Neural cell (in vitro differentiated cells): ENCODE measurements around the gene GADD45A.

Source experiments
- MXI1 ChIP-seq: fragments of 450-650 bp; conservative IDR thresholded peaks from 2 replicates; pipeline ENCODE4 v1.6.1; 2014; ENCODE audit warnings: antibody characterized with exemption, mild to moderate bottlenecking; ENCODE audit not compliant: poor library complexity, severe bottlenecking
- TAF1 ChIP-seq: IDR thresholded peaks from 2 replicates; pipeline ENCODE4 v1.6.1; 2012; ENCODE audit warnings: low read depth
- TF ChIP-seq, protein P1 (sequence below): fragments of 450-650 bp; IDR thresholded peaks from 2 replicates; pipeline ENCODE4 v1.5.1; 2014; ENCODE audit warnings: antibody characterized with exemption, mild to moderate bottlenecking, moderate library complexity; ENCODE audit not compliant: poor library complexity, severe bottlenecking

DNA sequence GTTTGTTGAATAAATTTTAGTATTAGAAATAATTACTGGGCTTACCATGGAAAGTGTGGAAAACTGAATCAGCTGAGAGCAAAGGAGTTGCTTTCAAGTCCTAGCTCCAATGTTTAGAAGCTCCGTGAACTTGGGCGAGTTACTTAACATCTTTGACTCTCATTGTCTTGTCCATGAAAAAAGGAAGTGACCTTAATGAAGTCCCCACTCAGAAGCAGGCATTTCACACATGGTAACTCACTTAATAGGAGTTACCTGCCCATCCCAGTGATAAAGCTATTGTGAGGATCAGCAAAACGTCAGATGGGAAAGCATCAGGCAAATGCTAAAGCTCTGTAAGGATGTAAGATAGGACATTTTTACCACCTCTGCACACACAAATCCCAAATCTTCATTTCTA, 34.0 kb upstream of the GADD45A start:
- TF ChIP-seq, protein P1, sequence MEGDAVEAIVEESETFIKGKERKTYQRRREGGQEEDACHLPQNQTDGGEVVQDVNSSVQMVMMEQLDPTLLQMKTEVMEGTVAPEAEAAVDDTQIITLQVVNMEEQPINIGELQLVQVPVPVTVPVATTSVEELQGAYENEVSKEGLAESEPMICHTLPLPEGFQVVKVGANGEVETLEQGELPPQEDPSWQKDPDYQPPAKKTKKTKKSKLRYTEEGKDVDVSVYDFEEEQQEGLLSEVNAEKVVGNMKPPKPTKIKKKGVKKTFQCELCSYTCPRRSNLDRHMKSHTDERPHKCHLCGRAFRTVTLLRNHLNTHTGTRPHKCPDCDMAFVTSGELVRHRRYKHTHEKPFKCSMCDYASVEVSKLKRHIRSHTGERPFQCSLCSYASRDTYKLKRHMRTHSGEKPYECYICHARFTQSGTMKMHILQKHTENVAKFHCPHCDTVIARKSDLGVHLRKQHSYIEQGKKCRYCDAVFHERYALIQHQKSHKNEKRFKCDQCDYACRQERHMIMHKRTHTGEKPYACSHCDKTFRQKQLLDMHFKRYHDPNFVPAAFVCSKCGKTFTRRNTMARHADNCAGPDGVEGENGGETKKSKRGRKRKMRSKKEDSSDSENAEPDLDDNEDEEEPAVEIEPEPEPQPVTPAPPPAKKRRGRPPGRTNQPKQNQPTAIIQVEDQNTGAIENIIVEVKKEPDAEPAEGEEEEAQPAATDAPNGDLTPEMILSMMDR, result no peak
- TF ChIP-seq MXI1 (no peak), TAF1 (no peak)
